ENCODE data around the gene EEF1AKMT4. TPM values are rescaled to one million over a fixed set of nuclear protein-coding genes. Genes with fewer than 3 reads are reported as not detected.

Gene EEF1AKMT4
- total and polyA plus RNA-seq, 2 donors: 1.7 to 2.6 TPM

- Histone ChIP-seq H3K4me3 (ENCODE audit: low read depth, low read length) (no peak overlapping the region), H3K27ac (ENCODE audit: low read depth) (no peak overlapping the region), H3K4me1 (ENCODE audit: insufficient read depth) (no peaks in the 10 kb centered on the region), H3K36me3 (ENCODE audit: insufficient read depth) (no peaks in the 10 kb centered on the region)
- no peak for DNase-seq (ENCODE audit: extremely low spot score)
- 79% methylated on average over 10 of the region's 10 CpGs for WGBS
Measured at GRCh38 chr3:184290331-184290730, 40.9 kb downstream of the EEF1AKMT4 start.

- Histone ChIP-seq H3K4me1 (ENCODE audit: insufficient read depth) (no peaks in the 10 kb centered on the region), H3K27ac (ENCODE audit: low read depth) (no peak overlapping the region), H3K4me3 (ENCODE audit: low read depth, low read length) (no peak overlapping the region), H3K36me3 (ENCODE audit: insufficient read depth) (no peaks in the 10 kb centered on the region)
- WGBS: 85% methylated on average over 22 of the region's 22 CpGs
- no peak for DNase-seq (ENCODE audit: extremely low spot score)
Measured at GRCh38 chr3:184291044-184291737, 41.7 kb downstream of the EEF1AKMT4 start.

GRCh38 chr3:184291738-184292445 is 42.4 kb downstream of the EEF1AKMT4 start:
- 89% methylated on average over 21 of the region's 21 CpGs for WGBS
- Histone ChIP-seq H3K36me3 (ENCODE audit: insufficient read depth) (no peaks in the 10 kb centered on the region), H3K4me3 (ENCODE audit: low read depth, low read length) (no peak overlapping the region), H3K27ac (ENCODE audit: low read depth) (no peak overlapping the region), H3K4me1 (ENCODE audit: insufficient read depth) (no peaks in the 10 kb centered on the region)
- DNase-seq (ENCODE audit: extremely low spot score): no peak

- no peak overlapping the region for H3K4me3 ChIP-seq (ENCODE audit: low read depth, low read length)
- H3K36me3 ChIP-seq (ENCODE audit: insufficient read depth): no peaks in the 10 kb centered on the region
- 60% methylated on average over 3 of the region's 3 CpGs for WGBS
- H3K27ac ChIP-seq (ENCODE audit: low read depth): no peak overlapping the region
- no peak for DNase-seq (ENCODE audit: extremely low spot score)
- no peaks in the 10 kb centered on the region for H3K4me1 ChIP-seq (ENCODE audit: insufficient read depth)
Measured at GRCh38 chr3:184295771-184296170, 46.3 kb downstream of the EEF1AKMT4 start.

- 74% methylated on average over 7 of the region's 7 CpGs for WGBS
Measured at GRCh38 chr3:184296616-184297015, 47.1 kb downstream of the EEF1AKMT4 start.

GRCh38 chr3:184298759-184299487 is 49.5 kb downstream of the EEF1AKMT4 start, which contains the start of gene PSMD2:
TSS of gene PSMD2 (plus strand) at chr3:184299241. CDS start at chr3:184299267, 26 bp downstream.
- Histone ChIP-seq H3K36me3 (ENCODE audit: insufficient read depth) (no peaks in the 10 kb centered on the region), H3K4me1 (ENCODE audit: insufficient read depth) (peaks cover 1% of the 10 kb centered on the region), H3K27ac (ENCODE audit: low read depth) (peak within 1 kb of the TSS; percentile 28), H3K4me3 (ENCODE audit: low read depth, low read length) (peak within 1 kb of the TSS; percentile 84)
- DNase-seq (ENCODE audit: extremely low spot score): peak; percentile 89
- under 1% methylated on average over 78 of the region's 78 CpGs for WGBS

More at GRCh38 chr3:184296616-184297015, 47.1 kb downstream of the EEF1AKMT4 start:
- Histone ChIP-seq H3K4me1 (ENCODE audit: insufficient read depth) (no peaks in the 10 kb centered on the region), H3K27ac (ENCODE audit: low read depth) (no peak overlapping the region), H3K36me3 (ENCODE audit: insufficient read depth) (no peaks in the 10 kb centered on the region), H3K4me3 (ENCODE audit: low read depth, low read length) (no peak overlapping the region)
- DNase-seq (ENCODE audit: extremely low spot score): no peak

- H3K27ac ChIP-seq (ENCODE audit: low read depth): peak overlapping the region; percentile 28
- 16% methylated on average over 29 of the region's 29 CpGs for WGBS
- DNase-seq (ENCODE audit: extremely low spot score): no peak
- H3K4me1 ChIP-seq (ENCODE audit: insufficient read depth): peaks cover 1% of the 10 kb centered on the region
- H3K4me3 ChIP-seq (ENCODE audit: low read depth, low read length): peak overlapping the region; percentile 84
- no peaks in the 10 kb centered on the region for H3K36me3 ChIP-seq (ENCODE audit: insufficient read depth)
Measured at GRCh38 chr3:184299488-184300377, 50.3 kb downstream of the EEF1AKMT4 start.

- H3K4me1 ChIP-seq (ENCODE audit: insufficient read depth): peaks cover 1% of the 10 kb centered on the region
- no peak for DNase-seq (ENCODE audit: extremely low spot score)
- no peak overlapping the region for H3K27ac ChIP-seq (ENCODE audit: low read depth)
- 79% methylated on average over 3 of the region's 3 CpGs for WGBS
- no peaks in the 10 kb centered on the region for H3K36me3 ChIP-seq (ENCODE audit: insufficient read depth)
- H3K4me3 ChIP-seq (ENCODE audit: low read depth, low read length): no peak overlapping the region
Measured at GRCh38 chr3:184300378-184300720, 50.9 kb downstream of the EEF1AKMT4 start.

GRCh38 chr3:184305577-184305976 is 56.1 kb downstream of the EEF1AKMT4 start:
- H3K36me3 ChIP-seq (ENCODE audit: insufficient read depth): peaks cover 5% of the 10 kb centered on the region
- H3K4me3 ChIP-seq (ENCODE audit: low read depth, low read length): no peak overlapping the region

GRCh38 chr3:184306341-184306972 is 57.0 kb downstream of the EEF1AKMT4 start:
- WGBS: 89% methylated on average over 4 of the region's 4 CpGs
- peaks cover 1% of the 10 kb centered on the region for H3K4me1 ChIP-seq (ENCODE audit: insufficient read depth)
- DNase-seq (ENCODE audit: extremely low spot score): no peak
- H3K36me3 ChIP-seq (ENCODE audit: insufficient read depth): peaks cover 5% of the 10 kb centered on the region
- H3K27ac ChIP-seq (ENCODE audit: low read depth): no peak overlapping the region
- no peak overlapping the region for H3K4me3 ChIP-seq (ENCODE audit: low read depth, low read length)

More at GRCh38 chr3:184305577-184305976, 56.1 kb downstream of the EEF1AKMT4 start:
- WGBS: 70% methylated on average over 1 of the region's 1 CpG
- Histone ChIP-seq H3K4me1 (ENCODE audit: insufficient read depth) (peaks cover 1% of the 10 kb centered on the region), H3K27ac (ENCODE audit: low read depth) (no peak overlapping the region)
- DNase-seq (ENCODE audit: extremely low spot score): no peak

GRCh38 chr3:184307915-184308314 is 58.4 kb downstream of the EEF1AKMT4 start:
- WGBS: 95% methylated on average over 9 of the region's 9 CpGs
- Histone ChIP-seq H3K36me3 (ENCODE audit: insufficient read depth) (peaks cover 5% of the 10 kb centered on the region), H3K4me1 (ENCODE audit: insufficient read depth) (peaks cover 1% of the 10 kb centered on the region), H3K4me3 (ENCODE audit: low read depth, low read length) (no peak overlapping the region), H3K27ac (ENCODE audit: low read depth) (no peak overlapping the region)
- DNase-seq (ENCODE audit: extremely low spot score): no peak
